ENCODE measurements around the gene CMIP.
"Not testable (repeated sequence)": the region's sequence is repeated elsewhere in the genome, so short reads cannot be mapped to it uniquely, and the experiment has no call there.

The CMIP gene

DNA sequence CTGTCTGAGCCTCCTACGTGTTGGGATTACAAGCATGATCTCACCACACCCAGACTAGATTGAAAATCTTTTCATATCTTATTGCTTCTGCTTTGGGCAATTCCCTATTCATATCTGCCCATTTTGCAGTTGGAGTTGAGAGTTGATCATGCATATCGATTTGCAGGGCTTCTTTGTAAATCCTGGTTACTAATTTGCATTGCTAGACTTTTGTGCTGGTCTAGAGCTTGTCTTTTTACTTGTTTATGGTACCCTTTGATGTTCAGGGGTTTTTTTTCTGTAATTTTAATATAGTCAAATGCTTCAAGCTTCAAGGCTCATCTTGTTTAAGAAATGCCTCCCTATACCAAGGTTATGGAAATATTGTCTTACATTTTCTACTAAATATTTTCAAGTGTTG, 23.5 kb upstream of the CMIP start:
- DNase-seq (ENCODE audit: low read depth in 2 of 2), result no peak

DNA sequence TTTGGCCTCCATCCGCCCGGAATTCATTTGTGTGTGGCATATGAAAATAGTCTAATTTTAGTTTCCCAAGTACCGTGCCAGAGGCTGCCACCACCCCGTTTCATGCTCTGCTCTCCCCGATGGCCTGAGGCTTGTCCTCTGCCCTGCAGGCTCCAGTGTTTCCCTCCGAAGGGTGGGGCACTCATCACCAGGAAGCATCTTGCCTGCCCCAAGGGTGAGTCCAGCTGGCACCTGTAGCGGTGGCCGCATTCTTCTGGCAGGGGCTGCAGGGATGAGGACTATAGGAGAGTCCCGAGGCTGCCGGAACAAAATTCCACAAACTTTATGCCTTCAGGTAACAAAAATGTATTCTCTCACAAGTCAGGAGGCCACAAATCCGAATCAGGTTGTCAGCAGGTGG, 23.1 kb upstream of the CMIP start:
- no peak for DNase-seq (ENCODE audit: low read depth in 2 of 2)

DNA sequence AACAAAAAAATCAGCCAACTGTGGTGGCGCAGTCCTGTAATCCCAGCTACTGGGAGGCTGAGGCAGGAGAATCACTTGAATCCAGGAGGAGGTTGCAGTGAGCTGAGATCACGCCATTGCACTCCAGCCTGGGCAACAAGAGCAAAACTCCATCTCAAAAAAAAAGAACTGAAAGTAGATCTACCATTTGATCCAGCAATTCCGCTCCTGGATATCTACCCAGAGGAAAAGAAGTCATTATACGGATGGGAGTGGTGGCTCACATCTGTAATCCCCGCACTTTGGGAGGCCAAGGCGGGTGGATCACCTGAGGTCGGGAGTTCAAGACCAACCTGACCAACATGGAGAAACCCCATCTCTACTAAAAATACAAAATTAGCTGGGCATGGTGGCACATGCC, 22.5 kb upstream of the CMIP start:
- not testable (repeated sequence) for DNase-seq (ENCODE audit: low read depth in 2 of 2)

DNA sequence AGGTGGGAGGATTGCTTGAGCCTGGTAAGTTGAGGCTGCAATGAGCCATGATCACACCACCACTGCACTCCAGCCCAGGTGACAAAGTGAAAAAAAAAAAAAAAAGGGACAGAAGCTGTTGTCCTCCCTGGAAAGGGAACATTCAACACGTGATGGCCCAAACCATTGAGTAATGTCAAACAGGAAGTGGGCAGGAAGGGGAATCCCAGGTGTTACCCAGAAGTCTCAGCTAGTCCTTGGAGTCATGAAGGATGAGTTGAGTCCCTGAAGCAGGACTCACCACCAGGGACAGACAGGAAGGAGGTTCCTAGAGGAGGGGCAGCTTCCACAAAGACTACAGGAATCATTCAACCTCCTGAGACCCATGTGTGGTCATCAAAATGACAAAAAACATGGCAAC, 19.8 kb upstream of the CMIP start:
- DNase-seq (ENCODE audit: low read depth in 2 of 2), result no peak

DNA sequence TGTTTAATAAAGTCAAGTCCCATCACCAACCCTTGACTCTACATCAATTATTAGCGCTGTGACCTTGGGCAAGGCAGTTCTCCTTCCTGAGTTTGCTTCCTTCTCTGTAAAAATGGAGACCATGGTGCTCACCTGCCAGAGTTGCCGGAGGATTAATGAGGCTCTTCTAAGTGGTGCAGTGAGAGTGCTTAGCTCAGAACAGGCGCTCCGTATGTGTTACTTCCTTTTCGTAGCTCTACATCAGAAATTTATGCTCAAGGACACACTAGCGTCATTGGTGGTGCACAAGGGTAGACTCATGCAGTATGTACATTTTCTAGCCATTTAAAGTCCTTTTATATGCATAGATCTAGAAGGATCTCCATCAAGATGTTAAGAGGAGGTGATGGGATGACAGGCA, 17.4 kb upstream of the CMIP start:
- DNase-seq (ENCODE audit: low read depth in 2 of 2), result no peak

DNA sequence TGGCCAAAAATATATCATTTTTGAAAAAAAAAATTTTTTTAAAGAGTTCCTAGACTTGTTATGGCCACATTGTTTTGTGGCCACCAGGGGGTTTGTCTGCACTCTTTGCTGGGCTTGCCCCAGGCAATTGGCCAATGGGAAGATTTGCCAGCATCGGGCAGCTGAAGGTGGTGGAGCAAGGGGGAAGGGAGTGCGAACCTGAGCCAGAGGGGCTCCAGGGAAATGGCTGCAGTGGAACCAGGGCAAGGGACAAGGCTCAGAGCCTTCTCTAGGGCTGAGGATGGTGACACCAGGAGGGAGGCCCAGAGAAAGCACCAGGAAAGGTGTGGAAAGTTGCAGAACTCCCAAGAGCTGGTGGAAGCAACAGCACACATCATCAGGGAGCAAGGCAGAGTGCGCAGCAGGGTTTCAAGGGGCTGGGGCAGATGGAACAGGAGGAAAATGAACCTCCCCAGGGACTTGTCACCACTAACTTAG, 15.5 kb upstream of the CMIP start:
- DNase-seq (ENCODE audit: low read depth in 2 of 2), result no peak

DNA sequence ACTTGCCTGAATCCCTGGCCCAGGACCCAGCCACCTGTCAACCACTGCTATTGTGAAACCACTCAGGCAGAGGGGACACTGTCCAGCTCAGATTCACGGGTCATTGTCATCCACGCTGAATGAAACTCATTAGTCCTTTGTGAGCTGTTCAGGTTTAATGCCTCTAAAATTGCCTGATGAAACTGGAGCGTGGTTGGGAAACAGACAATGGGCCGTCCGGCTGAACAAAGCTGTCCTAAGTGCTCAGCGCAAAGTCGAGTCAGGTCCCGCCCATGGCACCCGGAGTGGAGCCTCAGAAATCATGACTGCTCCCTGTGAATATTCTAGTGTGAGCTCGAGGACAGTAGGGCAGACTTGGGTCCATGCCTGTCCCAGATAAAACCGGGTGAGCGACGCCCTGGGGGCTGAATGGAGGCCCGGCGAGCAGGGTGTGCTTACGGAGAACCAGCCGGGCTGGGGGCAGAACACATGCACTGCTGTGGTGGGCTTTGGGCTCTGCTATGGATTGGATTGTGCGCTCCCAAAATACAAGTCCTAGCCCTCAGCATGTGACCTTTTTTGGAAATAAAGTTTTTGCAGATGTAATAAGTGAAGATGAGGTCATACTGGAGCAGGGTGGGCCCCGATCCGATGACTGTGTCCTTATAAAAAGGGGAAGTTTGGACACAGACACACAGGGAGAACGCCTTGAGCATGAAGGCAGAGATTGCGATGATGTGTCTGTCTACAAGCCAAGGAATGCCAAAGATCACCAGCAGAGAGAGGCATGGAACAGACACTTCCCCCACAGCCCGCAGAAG, 12.9 kb upstream of the CMIP start:
- DNase-seq (ENCODE audit: low read depth in 2 of 2), result no peak

DNA sequence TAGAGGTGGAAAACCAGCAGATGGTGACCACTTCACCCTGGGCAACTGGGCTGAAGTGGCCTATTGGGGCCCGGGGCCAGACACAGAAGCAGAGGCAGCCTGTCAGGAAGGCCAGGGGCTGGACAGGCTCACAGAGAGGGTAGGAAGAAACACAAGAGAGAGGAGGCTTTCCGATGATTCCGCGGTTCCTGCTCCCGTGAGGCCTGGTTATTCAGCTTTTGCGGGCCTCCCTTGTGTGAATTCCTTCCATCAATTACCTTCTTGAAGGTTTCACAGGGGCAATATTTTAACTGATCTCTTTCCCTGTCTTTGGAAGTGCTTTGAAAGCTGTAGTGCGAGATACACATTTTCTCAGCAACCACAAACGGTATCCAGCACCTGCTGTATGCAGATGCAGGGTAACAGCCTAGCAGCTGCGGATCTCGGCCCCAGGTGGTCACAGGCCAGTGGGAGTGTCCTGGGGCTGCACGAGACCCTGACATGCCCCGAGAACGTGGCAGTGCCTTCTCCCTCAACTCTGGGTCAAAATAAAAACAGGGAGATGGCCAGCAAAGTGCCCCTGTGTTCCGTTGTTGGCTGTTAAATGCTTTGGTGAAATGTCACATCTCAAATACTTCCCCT, 11.6 kb upstream of the CMIP start:
- no peak for DNase-seq (ENCODE audit: low read depth in 2 of 2)

DNA sequence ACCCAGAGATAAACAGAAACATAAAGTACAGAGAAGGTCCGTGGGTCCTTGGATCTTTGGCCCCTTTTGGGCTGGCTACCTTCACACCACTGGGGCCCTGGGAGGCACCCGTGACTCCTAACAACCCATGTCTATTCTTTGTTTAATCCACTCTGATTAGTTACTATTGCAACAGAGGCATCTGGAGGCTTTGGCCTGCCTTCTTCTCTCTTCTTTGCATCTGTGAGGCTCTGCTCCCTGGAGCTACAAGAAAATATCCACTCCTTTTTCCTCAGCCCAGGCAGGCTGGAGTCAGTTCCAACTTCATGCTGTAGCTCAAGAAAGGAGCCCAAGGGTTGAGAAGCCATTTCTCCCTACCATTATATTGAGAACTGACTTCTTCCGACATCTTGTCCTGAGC, 9.5 kb upstream of the CMIP start:
- no peak for DNase-seq (ENCODE audit: low read depth in 2 of 2)

DNA sequence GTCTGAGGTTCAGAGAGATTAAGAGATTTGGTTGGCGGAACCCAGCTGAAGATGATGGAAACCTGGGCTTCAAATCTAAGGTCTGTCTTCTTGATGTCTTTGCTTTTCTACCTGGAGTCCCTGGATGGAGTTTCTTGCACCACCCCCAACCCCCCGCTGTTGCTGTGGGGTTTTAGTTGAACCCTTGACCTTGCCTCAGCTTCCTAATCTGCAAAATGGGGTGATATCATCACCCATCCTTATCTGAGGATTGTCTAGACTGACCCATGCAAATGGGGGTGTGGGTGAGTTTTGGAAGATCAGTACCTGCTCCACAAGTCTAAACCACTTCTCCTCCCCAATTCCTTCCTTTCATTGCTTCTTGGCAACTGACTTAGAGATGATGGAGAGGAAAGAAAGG, 9.0 kb upstream of the CMIP start:
- DNase-seq (ENCODE audit: low read depth in 2 of 2), result no peak

DNA sequence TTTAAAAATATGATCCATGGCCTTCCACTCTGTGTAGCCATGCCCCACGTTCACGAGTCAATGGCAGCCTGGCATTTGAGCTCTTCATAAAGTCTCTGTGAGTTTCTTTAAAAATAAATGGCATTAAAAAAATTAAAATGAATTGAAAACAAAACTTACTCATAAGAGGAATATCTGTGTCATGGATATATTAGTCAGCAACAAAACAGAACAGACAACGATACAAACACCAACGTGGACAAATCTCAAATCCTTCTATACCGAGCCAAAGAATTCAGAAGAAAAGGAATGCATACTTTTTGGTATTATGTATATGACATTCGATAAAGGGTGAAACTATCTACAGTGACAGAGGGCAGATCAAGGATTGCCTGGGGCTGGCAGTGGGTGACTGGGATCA, 8.2 kb upstream of the CMIP start:
- DNase-seq (ENCODE audit: low read depth in 2 of 2), result no peak

DNA sequence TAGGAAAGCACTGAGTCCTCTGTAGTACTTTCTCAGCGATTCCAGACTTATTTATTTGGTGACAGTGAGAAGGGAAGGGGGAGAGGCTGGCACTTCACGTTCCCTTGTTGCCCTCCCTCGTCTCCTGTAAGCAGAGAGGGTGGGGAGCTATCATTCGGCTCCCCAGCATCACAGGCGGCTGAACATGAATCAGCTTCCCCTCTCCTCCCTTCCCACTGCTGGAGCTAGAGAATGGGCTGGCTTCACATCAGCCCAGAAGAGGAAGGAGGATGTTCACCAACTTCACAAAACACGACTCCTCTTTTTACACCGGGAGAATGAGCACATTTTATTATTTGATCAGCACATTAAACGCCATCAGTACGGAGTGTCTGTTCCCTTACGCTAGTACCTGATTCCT, 6.7 kb upstream of the CMIP start:
- no peak for DNase-seq (ENCODE audit: low read depth in 2 of 2)

DNA sequence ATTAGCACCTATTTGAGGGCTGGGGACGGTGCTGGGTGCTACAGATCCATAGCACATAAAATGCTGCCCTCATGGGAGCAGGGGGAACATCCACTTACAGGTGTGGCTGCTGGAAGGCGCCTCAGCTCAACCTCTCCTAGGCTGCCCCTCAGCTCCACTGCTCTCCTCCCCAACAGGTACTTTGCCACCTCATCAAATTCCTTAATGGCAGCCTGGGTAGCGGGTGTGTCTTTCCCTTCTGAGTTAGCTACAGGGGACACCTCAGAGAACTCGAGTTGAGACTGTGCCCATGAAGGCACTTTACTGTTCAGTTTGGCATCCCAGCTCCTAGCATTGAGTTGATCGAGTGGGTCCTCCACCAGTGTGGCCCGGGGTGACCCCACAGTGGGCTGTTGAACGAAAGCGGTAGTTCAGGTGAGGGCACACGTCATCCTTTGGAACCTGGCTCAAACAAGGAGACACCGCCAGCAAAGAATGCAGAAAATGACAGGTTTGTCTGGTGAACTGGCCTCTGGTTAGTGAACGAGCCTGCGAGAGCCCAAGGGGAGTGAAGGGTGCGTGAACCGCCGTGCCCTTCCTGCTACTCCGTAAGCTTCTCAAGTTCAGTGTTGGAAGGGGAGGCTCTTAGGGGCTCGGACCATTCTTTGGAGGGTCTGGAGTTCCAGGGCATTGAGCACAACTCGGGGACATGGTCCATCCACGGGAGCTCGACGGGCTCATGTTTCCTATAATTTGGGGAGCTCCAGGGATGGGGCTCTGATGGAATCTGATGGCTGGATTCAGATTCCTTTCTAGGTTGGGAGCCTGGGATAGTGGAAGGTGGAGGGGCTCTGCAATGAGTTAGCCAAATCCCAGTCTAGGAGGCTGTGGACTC, 3.5 kb upstream of the CMIP start:
- DNase-seq (ENCODE audit: low read depth in 2 of 2), result no peak

DNA sequence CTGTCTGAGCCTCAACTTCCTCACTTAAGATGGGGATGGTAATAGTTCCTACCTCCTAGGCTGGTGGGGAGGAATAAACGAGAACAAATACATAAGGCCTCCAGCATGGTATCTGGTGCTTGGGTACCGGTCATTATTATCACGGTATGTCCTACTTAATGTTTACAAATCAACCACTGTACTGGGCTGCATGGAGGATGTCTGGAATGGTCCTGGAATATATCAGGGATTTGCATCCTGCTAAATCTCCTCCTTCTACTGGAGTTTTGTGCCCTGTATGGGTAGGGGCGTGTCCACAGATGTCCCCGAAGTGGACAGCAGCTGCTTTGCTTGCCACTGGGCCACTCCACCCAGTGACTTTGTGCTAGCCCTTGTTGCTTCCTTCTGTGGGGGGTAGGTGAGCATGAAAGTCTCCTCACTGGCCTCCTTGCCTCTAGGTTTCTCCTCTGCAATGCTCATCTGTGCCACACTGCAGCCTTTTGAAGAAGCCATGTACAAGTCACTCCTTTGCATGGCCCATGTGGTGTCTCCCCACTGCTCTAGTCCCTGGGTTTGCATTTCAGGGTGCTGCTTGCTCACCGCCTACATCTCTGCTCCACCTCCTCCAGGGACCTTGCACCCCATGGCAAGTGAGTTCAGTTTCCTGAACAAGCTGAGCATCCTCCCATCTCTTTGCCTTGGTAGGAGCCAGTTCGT, 2.2 kb upstream of the CMIP start:
- no peak for DNase-seq (ENCODE audit: low read depth in 2 of 2)

DNA sequence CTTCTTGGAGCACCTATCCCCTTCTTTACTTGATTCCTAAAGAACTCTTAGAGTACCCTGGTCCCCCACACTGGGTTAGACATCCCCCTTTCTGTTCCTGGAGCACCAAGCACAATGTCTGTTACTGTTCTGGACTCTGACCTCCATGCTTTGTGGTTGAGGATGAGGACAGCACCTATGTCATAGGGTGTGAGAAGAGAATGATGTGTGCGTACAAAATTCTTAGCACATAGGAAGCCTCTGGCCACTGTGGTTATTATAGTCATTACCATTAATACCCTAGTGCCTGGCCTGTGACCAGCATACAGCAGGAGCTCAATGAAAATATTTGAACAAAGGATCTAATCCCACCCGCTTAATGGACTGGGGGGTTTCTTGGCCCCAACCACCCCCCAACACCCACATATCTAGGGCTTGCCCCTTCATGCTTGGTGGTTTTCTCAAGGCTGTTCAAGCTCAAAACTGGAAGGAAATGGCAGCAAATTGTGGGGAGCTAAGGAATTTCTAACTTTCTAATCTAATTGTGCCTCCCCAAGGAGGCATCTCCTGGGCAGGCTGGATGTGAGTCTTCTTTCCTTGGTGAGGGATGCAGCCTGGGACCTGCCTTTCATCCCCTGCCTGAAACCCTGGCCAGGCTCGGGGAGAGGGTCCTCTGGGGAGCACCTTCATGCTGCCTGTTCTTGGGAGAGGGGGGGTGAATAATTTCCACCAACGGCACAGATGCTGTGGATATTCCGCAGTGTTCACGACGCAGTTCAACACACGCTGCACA, 1.5 kb upstream of the CMIP start:
- DNase-seq (ENCODE audit: low read depth in 2 of 2), result no peak

DNA sequence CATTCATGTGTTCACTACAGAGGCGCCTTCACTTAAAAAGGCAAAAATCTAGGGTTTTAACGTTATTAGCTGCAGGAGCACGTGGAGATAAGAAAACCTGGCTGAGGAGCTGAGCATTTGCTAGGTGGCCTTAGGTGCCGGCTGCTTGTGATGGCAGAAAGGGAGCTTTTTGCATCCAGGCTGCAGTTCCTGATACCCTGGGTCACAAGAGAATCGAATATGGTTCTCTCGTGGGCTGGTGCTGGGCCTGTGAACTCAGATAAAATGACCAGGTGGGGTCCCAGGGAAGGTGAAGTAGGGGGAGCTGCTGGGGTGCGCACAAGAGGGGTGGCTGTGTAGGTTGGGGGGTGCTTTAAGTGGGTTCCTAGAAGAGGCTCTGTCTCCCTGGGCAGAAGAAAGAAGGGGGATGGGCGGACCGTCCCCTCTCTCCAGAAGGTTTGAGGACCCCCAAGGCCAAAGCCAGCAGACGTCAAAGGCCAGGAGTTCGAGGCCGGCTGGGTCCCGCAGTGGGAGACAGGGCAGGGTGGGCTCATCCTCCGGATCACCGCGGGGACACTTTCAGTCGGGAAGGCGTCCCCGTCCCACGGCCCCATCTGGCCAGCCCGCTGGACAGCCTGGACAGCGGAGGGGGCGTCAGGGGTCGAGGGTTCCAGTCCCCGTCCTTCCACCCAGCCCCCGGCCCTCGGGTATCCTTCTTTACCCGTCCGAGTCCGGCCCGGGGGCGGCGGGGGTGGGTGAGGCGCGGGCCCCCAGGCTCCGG, 740 bp upstream of the CMIP start:
- DNase-seq (ENCODE audit: low read depth in 2 of 2), result no peak

DNA sequence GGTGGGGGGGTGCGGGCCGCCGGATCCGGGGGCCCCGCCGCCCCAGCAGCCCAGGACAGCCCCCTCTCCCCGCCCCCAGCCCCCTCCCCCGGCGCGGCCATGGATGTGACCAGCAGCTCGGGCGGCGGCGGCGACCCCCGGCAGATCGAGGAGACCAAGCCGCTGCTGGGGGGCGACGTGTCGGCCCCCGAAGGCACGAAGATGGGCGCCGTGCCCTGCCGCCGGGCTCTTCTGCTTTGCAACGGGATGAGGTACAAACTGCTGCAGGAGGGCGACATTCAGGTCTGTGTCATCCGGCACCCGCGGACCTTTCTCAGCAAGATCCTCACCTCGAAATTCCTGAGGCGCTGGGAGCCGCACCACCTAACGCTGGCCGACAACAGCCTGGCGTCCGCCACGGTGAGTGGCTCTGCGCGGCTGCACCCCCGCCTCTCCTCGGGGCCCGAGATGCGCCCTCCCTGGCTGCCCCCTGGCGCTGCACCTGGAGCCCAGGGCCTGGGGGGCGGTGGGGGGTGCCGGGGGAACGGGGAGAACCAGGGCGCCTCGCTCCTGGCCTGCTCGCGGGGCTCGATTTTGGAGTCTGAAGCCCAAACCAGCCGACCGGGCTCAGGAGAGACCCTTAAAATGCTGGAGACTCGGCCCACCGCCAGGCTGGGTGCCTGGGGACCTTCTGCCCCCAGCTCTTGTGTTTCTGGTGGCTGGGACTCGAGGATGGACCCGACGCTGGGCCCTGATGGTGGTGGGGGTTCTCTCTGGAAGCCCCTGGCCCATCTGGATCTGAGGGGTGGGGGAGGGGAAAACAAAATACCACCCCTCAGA, 744 bp downstream of the CMIP start:
- DNase-seq (ENCODE audit: low read depth in 2 of 2), result peak in 1 of 2 donors; percentile 30

DNA sequence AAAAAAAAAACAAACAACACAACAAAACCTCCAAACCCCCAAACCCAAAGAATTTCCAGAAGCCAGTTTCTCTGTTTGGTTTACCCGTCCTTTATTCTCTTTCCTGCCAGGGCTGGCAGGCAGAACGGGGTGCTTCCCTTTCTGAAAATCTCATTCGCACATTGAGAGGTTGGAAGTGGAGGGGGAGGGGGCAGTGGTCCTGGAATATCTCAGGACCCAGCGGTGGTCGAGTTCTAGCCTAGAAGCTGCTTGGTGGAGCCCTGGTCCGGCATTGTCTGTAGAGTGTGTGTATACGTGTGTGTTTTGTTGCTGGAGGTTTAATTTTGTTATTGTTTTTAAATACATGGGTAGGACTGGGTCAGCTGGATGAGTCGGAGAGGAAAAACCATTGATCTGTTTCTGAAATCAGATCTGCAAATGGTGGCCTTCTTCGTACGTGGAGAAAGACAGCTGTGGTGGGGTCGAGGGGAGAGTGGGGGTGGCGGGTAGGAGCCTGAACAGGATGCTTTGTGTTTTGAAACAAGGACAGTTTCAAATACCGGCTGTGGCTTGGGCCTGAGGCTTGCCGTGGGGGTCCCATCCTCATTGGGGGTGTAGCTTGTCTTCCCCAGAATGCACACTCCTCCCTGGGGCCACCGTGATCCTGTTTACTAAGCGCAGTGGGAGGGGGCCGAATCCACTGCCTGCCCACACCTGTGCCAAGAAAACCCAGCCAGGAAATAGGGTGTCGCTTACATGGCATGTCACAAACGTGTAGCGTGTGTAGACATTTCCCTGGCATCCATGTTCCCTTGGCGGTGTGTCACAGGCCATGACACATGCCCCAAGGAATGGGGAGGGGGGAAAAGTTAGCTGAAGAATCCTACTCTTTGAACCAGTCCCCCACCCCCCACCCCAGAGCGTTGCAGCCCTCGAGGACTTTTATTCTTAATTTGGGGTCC, 1.6 kb downstream of the CMIP start:
- DNase-seq (ENCODE audit: low read depth in 2 of 2), result no peak

DNA sequence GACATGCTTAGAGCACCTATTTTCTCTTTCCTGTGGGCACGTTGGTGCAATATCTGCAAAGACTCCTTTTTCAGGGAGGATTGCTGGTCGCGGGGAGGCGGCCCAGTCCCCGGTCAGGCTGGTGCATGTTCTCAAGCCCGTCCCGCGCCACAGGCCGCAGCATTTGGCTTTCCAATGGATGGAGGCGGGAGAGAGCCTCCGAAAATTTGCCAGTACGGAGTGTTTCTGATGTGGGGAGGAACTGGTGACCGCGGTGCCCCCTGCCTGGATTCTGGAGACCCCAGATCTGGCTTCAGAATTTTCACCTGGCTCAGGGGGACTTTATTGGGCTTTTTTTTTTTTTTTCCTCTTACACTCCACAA, 2.3 kb downstream of the CMIP start:
- DNase-seq (ENCODE audit: low read depth in 2 of 2), result no peak

Measured in stimulated activated CD8-positive, alpha-beta memory T cell treated with anti-CD3 and anti-CD28 coated beads, Interleukin-2, amount 100 ng/mL, for 48 hours (primary cell).